SK-N-SH (cell line): ENCODE measurements around the gene ARHGEF17.

Experiments used
- EP300 ChIP-seq, 2 experiments: IDR thresholded peaks; 2 replicates each; pipeline versions ENCODE4 v1.4.0 to v1.6.1; 2012; ENCODE audit warnings: borderline replicate concordance in 1 of 2, low read depth in 1 of 2, low read length in 1 of 2
- EZH2phosphoT487 ChIP-seq: fragments of 200-600 bp; sonication (generic); IDR thresholded peaks from 2 replicates; pipeline ENCODE4 v1.6.1; 2017; ENCODE audit warnings: low read depth, mixed run types, mild to moderate bottlenecking, antibody characterized with exemption, moderate library complexity, borderline replicate concordance
- FOXM1 ChIP-seq: IDR thresholded peaks from 2 replicates; pipeline ENCODE4 v1.4.0; 2012; ENCODE audit warnings: low read depth, mild to moderate bottlenecking
- GABPA ChIP-seq: IDR thresholded peaks from 2 replicates; pipeline ENCODE4 v1.4.0; 2012; ENCODE audit warnings: low read depth, mild to moderate bottlenecking
- NRF1 ChIP-seq: IDR thresholded peaks from 2 replicates; pipeline ENCODE4 v1.6.1; 2012; ENCODE audit warnings: low read depth, mild to moderate bottlenecking, low read length
- YY1 ChIP-seq: IDR thresholded peaks from 2 replicates; pipeline ENCODE4 v1.4.0; 2012; ENCODE audit warnings: low read depth, mild to moderate bottlenecking
- TF ChIP-seq, protein P1 (sequence below): fragments of 200-600 bp; sonication (generic); IDR thresholded peaks from 2 replicates; pipeline ENCODE4 v1.6.1; 2017; ENCODE audit warnings: antibody characterized with exemption, mild to moderate bottlenecking, moderate library complexity
- TF ChIP-seq, protein P2 (sequence below): IDR thresholded peaks from 2 replicates; pipeline ENCODE4 v1.6.1; 2012; ENCODE audit warnings: mild to moderate bottlenecking, low read depth, low read length, moderate library complexity

GRCh38 chr11:73292525-73292894 lies 15.6 kb upstream of the ARHGEF17 start:
- TF ChIP-seq NRF1 (no peak), EZH2phosphoT487 (no peak), EP300 (IDR thresholded peaks at IDR 0.05; ENCODE audit: borderline replicate concordance in 1 of 2, low read depth in 1 of 2, low read length in 1 of 2) (no peak), YY1 (no peak), GABPA (no peak), FOXM1 (no peak)
- TF ChIP-seq, protein P1, sequence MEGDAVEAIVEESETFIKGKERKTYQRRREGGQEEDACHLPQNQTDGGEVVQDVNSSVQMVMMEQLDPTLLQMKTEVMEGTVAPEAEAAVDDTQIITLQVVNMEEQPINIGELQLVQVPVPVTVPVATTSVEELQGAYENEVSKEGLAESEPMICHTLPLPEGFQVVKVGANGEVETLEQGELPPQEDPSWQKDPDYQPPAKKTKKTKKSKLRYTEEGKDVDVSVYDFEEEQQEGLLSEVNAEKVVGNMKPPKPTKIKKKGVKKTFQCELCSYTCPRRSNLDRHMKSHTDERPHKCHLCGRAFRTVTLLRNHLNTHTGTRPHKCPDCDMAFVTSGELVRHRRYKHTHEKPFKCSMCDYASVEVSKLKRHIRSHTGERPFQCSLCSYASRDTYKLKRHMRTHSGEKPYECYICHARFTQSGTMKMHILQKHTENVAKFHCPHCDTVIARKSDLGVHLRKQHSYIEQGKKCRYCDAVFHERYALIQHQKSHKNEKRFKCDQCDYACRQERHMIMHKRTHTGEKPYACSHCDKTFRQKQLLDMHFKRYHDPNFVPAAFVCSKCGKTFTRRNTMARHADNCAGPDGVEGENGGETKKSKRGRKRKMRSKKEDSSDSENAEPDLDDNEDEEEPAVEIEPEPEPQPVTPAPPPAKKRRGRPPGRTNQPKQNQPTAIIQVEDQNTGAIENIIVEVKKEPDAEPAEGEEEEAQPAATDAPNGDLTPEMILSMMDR: no peak
- TF ChIP-seq, protein P2, sequence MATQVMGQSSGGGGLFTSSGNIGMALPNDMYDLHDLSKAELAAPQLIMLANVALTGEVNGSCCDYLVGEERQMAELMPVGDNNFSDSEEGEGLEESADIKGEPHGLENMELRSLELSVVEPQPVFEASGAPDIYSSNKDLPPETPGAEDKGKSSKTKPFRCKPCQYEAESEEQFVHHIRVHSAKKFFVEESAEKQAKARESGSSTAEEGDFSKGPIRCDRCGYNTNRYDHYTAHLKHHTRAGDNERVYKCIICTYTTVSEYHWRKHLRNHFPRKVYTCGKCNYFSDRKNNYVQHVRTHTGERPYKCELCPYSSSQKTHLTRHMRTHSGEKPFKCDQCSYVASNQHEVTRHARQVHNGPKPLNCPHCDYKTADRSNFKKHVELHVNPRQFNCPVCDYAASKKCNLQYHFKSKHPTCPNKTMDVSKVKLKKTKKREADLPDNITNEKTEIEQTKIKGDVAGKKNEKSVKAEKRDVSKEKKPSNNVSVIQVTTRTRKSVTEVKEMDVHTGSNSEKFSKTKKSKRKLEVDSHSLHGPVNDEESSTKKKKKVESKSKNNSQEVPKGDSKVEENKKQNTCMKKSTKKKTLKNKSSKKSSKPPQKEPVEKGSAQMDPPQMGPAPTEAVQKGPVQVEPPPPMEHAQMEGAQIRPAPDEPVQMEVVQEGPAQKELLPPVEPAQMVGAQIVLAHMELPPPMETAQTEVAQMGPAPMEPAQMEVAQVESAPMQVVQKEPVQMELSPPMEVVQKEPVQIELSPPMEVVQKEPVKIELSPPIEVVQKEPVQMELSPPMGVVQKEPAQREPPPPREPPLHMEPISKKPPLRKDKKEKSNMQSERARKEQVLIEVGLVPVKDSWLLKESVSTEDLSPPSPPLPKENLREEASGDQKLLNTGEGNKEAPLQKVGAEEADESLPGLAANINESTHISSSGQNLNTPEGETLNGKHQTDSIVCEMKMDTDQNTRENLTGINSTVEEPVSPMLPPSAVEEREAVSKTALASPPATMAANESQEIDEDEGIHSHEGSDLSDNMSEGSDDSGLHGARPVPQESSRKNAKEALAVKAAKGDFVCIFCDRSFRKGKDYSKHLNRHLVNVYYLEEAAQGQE: no peak
